RWPE2 (cell line): ENCODE results near the gene RGMA.

Experiments
- ATAC-seq: fragments of 200-7000 bp; cut with Tn5 transposase; 3 replicates; pipeline ENCODE4 v1.9.1; 2021; ENCODE audit warnings: low read depth
- DNase-seq: peaks from one replicate; pipeline ENCODE4 v3.0.0-alpha.2; 2020; ENCODE audit warnings: low spot score
- H3K27ac ChIP-seq: fragments of 450-650 bp; 2 replicates; pipeline ENCODE4 v1.5.1; 2017; ENCODE audit warnings: mild to moderate bottlenecking; ENCODE audit not compliant: poor library complexity, severe bottlenecking
- H3K27me3 ChIP-seq: fragments of 250-450 bp; sonication (Bioruptor Pico); 2 replicates; pipeline ENCODE4 v1.5.1; 2021; ENCODE audit warnings: mild to moderate bottlenecking, moderate library complexity; ENCODE audit not compliant: insufficient read depth, poor library complexity, severe bottlenecking
- H3K36me3 ChIP-seq: fragments of 250-450 bp; sonication (Bioruptor Pico); 2 replicates; pipeline ENCODE4 v1.5.1; 2020; ENCODE audit warnings: low read depth, mild to moderate bottlenecking, moderate library complexity
- H3K4me1 ChIP-seq: fragments of 250-450 bp; sonication (Bioruptor Pico); 2 replicates; pipeline ENCODE4 v1.5.1; 2021; ENCODE audit warnings: mild to moderate bottlenecking, moderate library complexity; ENCODE audit not compliant: insufficient read depth, poor library complexity, severe bottlenecking
- H3K4me3 ChIP-seq: fragments of 250-450 bp; sonication (Bioruptor Pico); 2 replicates; pipeline ENCODE4 v1.5.1; 2021; ENCODE audit warnings: mild to moderate bottlenecking, moderate library complexity; ENCODE audit not compliant: severe bottlenecking
- H3K9me3 ChIP-seq: fragments of 250-450 bp; sonication (Bioruptor Pico); 2 replicates; pipeline ENCODE4 v1.5.1; 2021; ENCODE audit warnings: mild to moderate bottlenecking, moderate library complexity; ENCODE audit not compliant: severe bottlenecking
- CTCF ChIP-seq: fragments of 450-650 bp; IDR thresholded peaks from one replicate; pipeline ENCODE4 v1.5.1; 2017; ENCODE audit warnings: mild to moderate bottlenecking, moderate library complexity; ENCODE audit not compliant: poor library complexity, severe bottlenecking

RGMA gene

GRCh38 chr15:93060336-93061248 is 28.4 kb downstream of the RGMA start:
- DNase-seq (peak; percentile 76), ATAC-seq (no peak)
- Histone ChIP-seq H3K4me3 (no peak overlapping the region), H3K9me3 (no peaks in the 10 kb centered on the region), H3K27me3 (no peaks in the 10 kb centered on the region), H3K27ac (no peak overlapping the region), H3K4me1 (peaks cover 11% of the 10 kb centered on the region), H3K36me3 (no peaks in the 10 kb centered on the region)
- TF ChIP-seq CTCF = no peak

- DNase-seq = peak; percentile 58
- no peak for ATAC-seq
- Histone ChIP-seq H3K27me3 (no peaks in the 10 kb centered on the region), H3K4me3 (no peak overlapping the region), H3K36me3 (no peaks in the 10 kb centered on the region), H3K27ac (no peak overlapping the region), H3K9me3 (no peaks in the 10 kb centered on the region), H3K4me1 (peaks cover 11% of the 10 kb centered on the region)
- TF ChIP-seq CTCF = no peak
Observed at GRCh38 chr15:93059442-93059841, 29.6 kb downstream of the RGMA start.

- Histone ChIP-seq H3K36me3 (no peaks in the 10 kb centered on the region), H3K27me3 (no peaks in the 10 kb centered on the region), H3K9me3 (no peaks in the 10 kb centered on the region), H3K4me3 (no peak overlapping the region), H3K4me1 (peaks cover 11% of the 10 kb centered on the region), H3K27ac (no peak overlapping the region)
- TF ChIP-seq CTCF = no peak
- ATAC-seq (no peak), DNase-seq (peak; percentile 62)
Observed at GRCh38 chr15:93058904-93059427, 30.0 kb downstream of the RGMA start.

GRCh38 chr15:93058128-93058527 is 30.9 kb downstream of the RGMA start:
- no peak overlapping the region for H3K4me3 ChIP-seq
- H3K27ac ChIP-seq = no peak overlapping the region
- H3K27me3 ChIP-seq = no peaks in the 10 kb centered on the region
- H3K9me3 ChIP-seq = no peaks in the 10 kb centered on the region
- TF ChIP-seq CTCF = no peak
- ATAC-seq = no peak
- peaks cover 5% of the 10 kb centered on the region for H3K4me1 ChIP-seq
- H3K36me3 ChIP-seq = no peaks in the 10 kb centered on the region
- DNase-seq = peak; percentile 46

GRCh38 chr15:93057618-93058017 is 31.4 kb downstream of the RGMA start:
- Histone ChIP-seq H3K36me3 (no peaks in the 10 kb centered on the region), H3K4me1 (peaks cover 5% of the 10 kb centered on the region)

More at GRCh38 chr15:93057618-93058017, 31.4 kb downstream of the RGMA start:
- no peaks in the 10 kb centered on the region for H3K9me3 ChIP-seq
- no peak for TF ChIP-seq CTCF
- no peak for ATAC-seq
- H3K4me3 ChIP-seq = no peak overlapping the region
- peak; percentile 52 for DNase-seq
- no peaks in the 10 kb centered on the region for H3K27me3 ChIP-seq
- no peak overlapping the region for H3K27ac ChIP-seq
